ENCODE measurements around the gene STAC3.

The STAC3 gene

DNA sequence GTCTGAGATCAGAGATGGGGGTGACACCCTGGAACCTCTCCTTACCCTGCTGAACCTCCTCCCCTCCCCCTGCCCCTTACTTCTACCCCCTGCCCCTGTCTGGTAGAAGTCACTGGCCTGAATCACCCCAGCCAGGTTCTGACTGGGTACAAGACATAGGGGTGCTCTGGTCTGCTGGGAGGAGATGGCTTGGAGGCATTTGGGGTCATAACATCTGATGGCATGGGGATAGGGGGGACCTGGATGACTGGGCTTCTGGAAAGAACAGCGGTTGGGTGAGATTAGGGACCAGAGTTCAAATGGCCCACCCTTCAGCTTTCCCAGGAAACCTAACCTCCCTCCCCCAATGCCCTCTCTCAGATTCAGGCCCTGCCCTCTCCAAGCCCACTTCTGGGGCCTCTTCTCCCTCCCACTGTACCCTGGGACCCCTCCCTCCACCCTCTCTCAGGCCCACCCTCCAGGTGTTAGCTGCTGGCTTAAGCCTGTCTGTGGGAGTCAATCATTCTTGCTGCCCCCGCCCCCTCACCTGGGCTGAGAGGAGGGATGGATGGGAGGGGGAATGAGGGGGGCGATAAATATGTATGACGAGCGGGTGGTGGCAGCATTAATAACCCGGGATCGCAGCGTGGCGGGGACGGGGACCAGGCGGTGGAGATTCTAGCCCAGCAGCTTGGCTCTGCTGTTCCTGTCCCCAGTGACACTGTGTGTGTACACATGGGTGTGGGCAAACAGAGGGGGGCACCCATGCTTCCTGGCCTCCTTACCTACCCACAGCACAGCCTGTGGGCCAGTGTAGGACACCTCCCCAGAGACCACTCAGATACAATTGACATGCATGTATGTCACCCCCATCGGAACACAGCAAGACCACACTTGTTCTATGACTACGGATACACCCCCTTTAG is 28.4 kb downstream of the STAC3 start:
- DNase-seq (ENCODE audit: low read depth in 3 of 3), result no peak

DNA sequence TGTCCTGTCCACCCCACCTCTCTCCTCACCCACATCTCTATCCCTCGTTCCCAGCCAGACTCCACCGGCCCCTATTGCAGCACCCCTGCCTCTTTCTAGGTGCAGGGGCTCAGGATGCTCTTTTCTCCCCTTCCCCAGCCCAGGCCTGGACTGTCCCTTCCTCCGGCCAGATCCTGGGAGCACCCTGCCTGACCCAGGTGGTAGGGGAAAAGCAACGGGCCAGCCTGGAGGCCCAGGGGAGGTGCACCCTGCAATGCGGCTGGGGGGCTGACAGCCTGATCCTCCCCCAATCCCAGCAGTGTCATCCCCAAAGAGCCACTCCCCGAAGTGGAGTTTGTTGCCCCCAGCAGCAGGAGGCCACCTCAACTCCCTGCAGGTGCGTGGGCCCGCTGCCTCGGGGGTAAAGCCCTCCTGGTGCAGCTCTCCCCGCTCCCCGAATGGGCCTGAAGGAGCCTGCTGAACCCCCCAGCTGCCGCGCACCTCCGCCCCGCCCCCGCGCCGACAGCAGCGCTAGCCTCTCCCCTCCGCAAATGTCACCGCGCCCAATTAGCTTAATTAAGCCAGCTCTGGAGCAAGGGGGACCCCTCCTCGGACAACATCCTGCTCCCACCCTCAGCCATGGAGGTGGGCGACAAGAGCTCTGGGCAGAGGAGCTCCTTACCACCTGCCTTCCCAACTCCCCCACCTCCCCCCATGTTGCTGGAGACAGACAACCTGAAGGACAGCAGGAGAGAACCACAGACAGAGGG is 29.6 kb downstream of the STAC3 start:
- DNase-seq (ENCODE audit: low read depth in 3 of 3), result no peak

DNA sequence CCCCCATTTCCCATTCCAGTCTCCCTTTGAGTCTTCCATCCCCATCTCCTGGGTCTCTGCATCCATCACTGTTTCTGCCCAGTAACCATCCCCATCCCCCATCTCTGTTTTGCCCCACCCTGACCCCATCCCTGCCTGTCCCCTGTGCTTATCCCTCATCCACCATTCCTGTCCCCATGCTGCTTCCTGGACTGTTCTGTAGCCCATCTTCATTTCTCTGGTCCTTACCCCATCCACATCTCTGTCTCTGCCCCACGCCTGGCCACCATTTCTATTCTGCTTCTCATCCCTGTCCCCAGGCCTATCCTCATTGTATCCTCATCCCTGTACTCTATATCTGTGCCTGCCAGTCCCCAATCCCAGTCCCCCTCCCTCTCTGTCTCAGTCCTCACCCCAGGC is 30.2 kb downstream of the STAC3 start:
- no peak for DNase-seq (ENCODE audit: low read depth in 3 of 3)

DNA sequence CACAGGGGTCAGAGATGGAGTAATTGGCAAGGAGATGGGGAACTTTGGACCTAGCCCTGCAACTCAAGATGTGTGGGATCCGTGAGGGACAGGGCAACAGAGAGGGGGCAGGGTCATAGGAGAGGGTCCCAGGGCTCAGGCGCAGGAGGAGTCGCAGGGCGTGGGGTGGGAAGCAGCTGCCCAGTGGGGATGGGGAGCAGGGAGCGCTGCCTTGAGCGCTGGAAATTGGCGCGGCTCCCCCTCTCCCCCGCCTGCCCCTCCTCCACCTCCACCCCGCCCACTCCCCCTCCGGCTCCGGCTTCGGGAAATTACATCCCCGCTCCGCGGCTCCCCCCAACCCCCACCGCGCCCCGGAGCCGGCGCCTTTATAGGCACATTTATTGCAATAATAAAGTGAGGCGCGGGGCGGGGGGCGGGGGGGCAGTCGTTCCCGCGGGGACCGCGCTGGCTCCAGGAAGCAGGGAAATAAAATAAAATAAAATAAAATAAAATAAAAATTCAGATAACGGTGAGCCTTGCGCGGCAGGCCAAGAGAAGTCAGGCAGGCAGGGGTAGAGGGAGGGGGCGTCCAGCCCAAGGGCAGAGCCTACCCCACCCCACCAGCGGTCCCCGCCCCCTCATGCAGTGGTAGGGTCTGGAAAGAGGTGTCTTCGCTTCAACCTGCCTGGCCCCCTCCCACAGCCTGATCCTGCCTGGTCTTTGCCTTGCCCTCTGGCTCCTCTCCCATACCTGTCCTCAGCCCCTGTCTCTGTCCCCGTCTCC is 30.8 kb downstream of the STAC3 start:
- no peak for DNase-seq (ENCODE audit: low read depth in 3 of 3)

DNA sequence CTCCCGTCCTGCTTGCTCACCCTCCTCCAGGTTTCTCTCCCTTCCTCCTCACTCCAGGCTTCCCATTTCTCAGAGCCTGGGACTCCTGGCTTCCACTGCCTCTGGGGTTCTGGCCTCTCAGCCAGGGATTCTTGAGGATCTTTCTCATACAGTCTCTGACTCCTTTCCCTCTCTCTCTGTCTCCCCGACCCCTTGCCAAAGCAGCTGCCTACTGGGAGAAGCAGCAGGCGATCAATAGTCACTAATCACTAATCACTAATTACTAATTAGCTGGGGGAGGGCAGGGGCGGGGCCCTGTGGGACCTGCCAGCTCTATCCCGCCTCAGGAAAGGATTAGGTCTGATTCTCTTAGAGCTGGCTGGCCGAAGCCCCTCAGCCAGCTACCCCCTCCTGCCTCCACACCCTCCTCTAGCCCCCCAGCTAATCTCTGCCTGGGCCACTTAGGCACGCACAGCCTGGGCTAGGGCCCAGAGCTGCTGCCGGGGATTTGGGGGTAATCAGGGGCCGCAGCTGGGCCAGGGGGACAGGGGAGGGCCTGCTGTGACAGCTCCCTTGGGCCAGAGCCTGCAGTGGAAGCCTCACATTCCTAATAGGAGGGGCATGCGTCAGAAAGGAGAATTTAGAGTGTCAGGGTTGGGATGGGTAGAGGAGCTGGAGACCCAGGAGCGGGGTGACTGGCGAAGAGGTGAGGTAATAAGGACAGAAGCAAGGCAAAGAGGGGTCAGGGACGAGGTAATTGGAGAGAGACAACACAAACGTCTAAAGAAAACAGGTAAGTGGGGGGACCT is 31.6 kb downstream of the STAC3 start:
- DNase-seq (ENCODE audit: low read depth in 3 of 3), result no peak

DNA sequence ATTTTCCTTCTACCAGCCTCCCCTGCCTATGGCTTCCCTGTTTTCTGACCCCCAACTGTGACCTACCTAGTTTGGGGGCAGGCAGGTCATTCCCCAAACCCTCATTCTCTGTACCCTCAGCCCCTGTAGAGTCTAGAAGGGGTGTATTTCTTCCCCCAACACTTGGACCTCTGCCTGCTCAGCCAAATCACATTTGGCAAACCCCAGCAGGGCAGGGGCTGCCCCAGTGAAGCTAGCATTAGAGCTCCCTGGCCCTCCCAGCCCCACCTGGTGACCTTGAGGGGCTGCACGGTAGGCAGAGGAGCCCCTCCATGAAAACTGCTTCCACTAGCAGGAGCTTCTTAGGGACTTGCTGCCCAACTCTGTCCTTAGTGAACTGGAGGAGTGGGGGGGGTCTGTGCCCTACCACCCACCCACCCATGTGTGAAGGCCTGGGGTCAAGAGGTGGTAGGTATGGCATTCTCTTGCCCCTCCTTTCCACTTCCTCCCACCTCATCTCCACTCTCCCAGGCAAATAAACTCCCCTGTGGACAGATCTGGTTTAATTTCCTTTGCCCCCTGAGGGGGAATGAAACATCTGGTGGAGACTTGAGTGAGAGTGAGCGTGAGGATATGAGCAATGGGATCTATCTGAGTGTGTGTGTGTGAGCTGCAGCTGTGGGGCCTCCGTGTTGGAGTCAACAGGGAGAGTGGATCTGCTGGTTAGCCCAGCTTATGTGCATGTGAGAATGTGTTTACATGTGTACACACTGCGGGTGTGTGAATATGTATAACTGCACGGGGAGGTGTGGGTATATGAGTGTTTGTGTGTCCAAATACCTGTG is 32.7 kb downstream of the STAC3 start:
- DNase-seq (ENCODE audit: low read depth in 3 of 3), result no peak

DNA sequence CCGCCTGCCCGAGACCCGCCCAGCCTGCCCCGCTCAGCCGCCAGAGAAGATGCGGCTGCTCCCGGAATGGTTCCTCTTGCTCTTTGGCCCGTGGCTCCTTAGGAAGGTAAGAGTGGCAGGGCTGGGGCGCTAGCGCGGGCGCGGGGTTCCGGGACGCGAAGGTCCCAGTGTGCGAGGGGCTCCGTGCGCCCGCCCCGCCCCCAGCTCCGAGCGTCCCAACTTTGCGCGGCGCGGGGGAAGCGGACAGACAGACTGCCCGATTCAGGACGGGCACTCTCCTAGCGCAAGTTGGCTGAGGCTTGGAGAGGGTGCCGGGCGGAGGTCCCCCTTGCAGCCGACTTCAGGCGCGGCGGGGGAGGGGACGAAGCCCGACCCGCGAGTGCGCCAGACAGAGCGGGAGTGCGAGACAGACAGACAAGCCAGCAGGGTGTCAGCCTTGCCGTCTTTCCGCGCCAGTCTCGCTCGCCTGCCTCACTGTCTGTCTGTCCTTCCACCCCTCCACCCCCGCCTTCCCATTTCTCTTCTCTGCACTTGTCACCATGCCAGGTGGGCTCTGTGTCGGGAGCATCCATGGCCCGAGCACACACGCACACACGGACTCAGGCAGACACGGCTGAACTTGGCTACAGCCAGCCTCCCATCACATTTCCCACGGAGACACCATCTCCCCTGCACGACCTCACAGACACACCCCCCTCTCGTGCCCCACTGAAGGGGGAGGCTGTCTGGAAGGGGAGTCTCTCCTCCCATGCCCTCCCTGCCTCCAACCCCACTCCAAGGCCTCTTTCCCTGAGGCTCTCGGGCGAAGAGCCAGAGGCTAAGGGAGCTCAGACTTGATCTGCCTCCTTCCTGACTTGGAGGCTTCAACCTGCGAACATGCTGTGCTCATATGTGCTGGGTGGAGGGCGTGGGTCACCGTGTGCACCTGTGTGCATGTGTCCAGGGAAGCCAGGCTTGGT is 33.8 kb downstream of the STAC3 start:
- DNase-seq (ENCODE audit: low read depth in 3 of 3), result no peak

DNA sequence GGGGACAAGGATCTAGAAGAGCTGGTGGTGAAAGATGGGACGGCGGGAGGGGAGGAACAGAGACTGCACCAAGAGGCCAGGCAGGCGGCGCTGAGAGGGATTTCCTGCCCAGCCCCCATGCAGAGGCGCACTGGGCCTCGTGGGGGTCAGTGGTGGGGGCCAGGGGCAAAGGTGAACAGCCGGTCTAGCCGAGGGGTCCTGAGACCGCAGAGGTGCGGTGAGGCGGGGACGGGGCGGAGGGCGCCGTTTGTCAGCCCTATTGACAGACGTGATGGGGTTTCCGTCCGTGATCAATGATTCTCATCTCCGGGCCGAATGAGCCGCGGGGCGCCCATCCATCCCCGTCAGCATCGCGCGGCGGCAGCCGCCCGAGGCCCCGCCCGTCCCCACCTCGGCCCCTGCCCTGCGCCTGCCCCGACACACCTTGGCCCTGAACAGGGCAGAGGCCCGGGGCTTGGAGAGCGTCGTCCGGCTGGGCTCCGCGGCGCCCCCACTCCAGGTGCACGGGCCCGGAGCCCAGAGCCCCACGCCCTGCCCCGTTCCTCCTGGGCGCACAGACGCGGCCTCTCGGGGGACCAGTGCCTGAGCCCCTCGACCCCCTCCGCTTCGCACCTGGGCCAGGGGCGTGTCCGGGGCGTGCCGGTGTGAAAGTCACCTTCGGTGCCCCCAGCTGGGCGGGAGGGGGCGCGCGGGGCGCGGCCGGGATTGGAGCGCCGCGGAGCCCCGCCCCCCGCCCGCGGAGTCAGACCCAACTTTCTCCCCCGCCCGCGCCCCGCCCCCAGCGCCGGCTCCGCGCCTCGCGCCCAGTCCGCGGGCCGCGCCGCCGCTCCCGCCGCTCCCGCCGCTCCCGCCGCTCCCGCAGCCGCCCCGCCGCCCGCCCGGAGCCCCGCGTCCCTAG is 34.7 kb downstream of the STAC3 start, which contains the start of gene NXPH4:
Gene NXPH4, plus strand, starts transcription at position 781 of the 898 bp plus-strand sequence. CDS start 176 bp downstream, outside the sequence.
- DNase-seq (ENCODE audit: low read depth in 3 of 3), result peak in 2 of 3 experiments; percentile 50 to 55

DNA sequence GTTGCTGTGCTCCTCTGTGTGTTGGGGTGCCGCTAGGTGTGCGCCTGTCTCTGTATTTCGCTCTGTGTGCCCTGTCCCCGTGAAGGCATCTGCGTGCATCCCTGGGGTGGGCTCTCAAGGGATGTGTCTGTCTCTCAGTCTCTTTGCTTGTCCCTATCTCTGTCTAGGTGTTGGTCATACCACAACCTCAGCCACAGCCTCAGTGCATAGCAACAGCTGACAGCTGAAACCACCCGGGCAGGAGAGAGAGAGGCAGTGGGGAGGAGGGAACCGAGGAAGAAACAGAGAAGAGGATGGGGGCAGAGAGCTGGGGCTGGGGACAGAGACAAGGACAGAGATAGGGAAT is 35.3 kb downstream of the STAC3 start:
- DNase-seq (ENCODE audit: low read depth in 3 of 3), result no peak

DNA sequence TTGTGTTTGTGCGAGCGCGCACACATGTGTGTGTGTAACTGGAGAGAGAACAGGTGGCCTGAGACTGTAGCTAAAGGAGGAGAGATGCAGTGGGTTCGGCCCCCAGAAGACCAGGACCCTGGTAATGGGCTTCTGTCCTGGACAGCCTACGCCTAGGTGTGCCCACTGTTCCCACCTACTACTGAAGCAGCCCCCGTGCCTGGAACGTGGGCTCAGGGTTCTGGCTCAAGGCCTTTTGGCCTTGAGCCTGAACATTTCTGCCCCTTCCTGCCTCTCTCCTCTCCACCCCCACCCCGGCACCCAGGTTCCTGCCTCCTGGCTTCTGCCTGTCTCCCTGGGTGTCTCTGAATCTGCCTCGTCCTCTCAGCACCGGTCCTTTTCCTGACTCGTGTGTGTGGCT is 35.9 kb downstream of the STAC3 start:
- no peak for DNase-seq (ENCODE audit: low read depth in 3 of 3)

DNA sequence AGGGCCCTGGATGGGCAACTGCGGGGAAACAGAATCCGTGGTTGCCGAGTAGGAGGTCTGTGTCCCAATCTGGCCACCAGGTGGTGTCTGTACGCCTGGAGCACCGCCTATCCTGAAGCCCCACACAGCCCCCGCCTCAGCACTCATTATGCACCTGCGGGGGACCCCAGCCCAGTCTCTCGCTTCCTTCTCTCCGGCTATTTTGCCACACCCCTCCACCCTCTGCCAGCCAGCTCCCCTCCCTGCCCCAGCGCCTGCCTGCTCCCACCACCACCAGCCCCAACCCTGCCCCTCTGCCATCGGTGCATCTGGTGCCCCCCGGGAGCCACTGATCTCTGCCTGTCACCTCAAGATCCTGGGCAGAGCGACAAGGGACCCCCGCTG is 36.6 kb downstream of the STAC3 start:
- peak; percentile 44 to 55 (median 53) for DNase-seq (ENCODE audit: low read depth in 3 of 3)

DNA sequence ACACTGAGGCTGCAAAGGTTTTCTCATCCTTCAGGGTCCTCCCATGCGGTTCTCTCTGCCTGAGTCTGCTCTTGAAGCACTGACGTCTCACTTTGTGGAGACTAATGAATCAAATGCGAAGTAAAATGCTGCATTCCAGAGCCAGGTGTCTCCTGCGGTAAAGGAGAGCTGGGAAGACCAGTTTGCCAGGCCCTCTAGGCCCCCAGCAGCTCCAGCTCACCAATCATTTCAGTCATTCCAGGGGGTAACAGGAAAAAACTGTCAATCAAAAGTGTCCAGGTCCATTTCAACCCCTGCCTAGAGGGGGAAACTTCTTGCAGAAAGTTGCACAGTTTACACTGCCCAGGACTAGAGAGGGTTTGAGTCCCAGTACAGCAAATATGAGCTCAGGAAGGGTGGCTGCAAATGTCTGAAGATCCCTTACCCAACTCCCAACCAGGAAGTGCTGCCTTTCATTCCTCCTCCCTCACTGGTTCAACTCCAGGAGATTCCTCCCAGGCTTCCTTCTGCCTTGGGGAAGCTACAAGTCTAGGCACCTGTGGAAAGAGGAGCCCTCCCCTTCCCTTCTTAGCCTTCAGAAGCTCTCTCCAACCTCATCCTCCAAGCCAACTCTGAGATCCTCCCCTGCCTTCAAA is 37.1 kb downstream of the STAC3 start:
- no peak for DNase-seq (ENCODE audit: low read depth in 3 of 3)

DNA sequence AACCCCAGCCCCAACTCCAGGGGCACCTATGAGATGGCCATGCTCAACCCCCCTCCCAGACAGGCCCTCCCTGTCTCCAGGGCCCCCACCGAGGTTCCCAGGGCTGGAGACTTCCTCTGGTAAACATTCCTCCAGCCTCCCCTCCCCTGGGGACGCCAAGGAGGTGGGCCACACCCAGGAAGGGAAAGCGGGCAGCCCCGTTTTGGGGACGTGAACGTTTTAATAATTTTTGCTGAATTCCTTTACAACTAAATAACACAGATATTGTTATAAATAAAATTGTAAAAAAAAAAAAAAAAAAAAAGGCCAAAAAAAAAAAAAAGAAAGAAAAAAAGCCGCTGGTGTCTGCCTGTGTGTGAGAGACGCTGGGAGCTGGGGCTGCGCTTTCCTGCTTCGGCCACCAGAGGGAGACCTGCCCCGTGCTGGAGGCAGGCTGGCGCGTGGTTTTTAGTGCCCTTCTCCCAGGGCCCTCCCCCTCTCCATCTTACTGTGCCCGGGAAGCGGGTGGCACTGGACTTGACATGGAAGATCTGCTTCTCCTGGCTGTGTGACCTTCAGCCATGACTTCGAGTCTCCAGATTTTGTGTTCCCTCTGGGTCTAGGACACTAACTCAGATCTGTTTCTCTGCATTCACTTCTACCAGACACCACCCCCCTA is 37.8 kb downstream of the STAC3 start:
- peak; percentile 61 to 75 (median 72) for DNase-seq (ENCODE audit: low read depth in 3 of 3)

DNA sequence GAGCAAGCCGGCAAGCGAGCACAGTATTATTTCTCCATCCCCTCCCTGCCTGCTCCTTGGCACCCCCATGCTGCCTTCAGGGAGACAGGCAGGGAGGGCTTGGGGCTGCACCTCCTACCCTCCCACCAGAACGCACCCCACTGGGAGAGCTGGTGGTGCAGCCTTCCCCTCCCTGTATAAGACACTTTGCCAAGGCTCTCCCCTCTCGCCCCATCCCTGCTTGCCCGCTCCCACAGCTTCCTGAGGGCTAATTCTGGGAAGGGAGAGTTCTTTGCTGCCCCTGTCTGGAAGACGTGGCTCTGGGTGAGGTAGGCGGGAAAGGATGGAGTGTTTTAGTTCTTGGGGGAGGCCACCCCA is 38.3 kb downstream of the STAC3 start:
- DNase-seq (ENCODE audit: low read depth in 3 of 3), result no peak

DNA sequence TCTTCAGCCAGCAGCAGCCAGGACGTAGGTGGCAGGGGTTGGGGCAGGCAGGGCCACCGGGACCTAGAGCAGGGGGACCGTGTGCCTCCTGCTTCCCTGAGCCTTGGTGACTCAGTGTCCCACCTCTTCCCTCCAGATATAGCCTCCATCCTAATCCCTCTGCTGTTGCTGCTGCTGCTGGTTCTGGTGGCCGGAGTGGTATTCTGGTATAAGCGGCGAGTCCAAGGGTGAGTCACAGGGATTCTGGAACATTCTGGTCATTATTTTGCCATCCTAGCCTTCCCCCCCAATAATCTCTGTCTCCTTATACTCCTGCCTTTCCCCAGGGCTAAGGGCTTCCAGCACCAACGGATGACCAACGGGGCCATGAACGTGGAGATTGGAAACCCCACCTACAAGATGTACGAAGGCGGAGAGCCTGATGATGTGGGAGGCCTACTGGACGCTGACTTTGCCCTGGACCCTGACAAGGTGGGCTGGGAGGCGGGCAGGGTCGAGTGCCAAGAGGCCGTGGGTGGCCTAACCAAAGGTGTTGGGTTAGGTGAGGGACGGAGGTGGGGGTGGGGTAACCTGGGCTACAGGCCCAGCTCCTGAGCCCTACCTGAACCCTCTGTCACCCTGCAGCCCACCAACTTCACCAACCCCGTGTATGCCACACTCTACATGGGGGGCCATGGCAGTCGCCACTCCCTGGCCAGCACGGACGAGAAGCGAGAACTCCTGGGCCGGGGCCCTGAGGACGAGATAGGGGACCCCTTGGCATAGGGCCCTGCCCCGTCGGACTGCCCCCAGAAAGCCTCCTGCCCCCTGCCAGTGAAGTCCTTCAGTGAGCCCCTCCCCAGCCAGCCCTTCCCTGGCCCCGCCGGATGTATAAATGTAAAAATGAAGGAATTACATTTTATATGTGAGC is 38.9 kb downstream of the STAC3 start:
- DNase-seq (ENCODE audit: low read depth in 3 of 3), result no peak

DNA sequence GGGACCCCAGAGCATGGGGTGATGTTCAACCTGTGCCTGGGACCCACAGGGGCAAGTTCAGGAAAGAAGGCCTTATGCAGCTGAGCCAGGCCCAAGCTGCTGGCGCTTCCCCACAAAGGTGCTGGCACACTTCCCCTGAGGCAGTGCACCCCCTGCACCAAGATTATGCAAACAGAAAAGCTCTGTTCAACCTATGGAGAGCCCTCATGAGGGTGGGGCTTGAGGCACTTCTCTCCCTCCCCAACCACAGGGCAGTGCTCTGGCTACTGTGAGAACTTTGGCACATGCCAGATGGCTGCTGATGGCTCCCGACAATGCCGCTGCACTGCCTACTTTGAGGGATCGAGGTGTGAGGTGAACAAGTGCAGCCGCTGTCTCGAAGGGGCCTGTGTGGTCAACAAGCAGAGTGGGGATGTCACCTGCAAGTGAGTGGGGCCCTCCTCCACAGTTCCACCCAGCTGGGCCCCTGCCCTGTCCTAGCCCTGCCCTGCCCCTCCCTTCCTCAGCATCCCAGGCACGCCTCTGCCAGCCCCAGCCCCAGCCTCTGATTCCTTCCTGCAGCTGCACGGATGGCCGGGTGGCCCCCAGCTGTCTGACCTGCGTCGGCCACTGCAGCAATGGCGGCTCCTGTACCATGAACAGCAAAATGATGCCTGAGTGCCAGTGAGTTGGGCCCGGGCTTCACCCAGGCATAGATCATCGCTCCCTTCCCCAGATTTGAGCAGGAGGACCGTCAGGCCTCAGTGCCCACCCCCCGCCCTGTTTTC is 39.9 kb downstream of the STAC3 start:
- DNase-seq (ENCODE audit: low read depth in 3 of 3), result no peak
